B cell (primary cell): ENCODE data around the gene NAALADL1. TPM values are rescaled to one million over a fixed set of nuclear protein-coding genes. Genes with fewer than 3 reads are reported as not detected.

ENCODE experiments used
- ATAC-seq: fragments of 200-7000 bp; cut with Tn5 transposase; one replicate; pipeline ENCODE4 v1.10.0; 2021; ENCODE audit warnings: low read depth, mild to moderate bottlenecking, moderate number of reproducible peaks, moderate library complexity
- CTCF ChIA-PET: fragments of 350-600 bp; sonication (Branson Sonifier 250); formaldehyde crosslinking; loops from one replicate; lab custom pipeline; 2021; ENCODE audit warnings: antibody characterized with exemption, inconsistent platforms; lab: Charles Lee
- POLR2A ChIA-PET: fragments of 350-600 bp; sonication (Branson Sonifier 250); formaldehyde crosslinking; loops from one replicate; lab custom pipeline; 2021; ENCODE audit warnings: antibody characterized with exemption; lab: Charles Lee
- DNase-seq: peaks from one replicate; pipeline ENCODE4 v3.0.0; 2013
- H2AFZ ChIP-seq: 2 replicates; pipeline ENCODE4 v1.6.1; 2012; ENCODE audit warnings: mild to moderate bottlenecking, low read depth, low read length; ENCODE audit not compliant: insufficient read depth, poor library complexity, severe bottlenecking
- H3K27ac ChIP-seq, 2 donors: 1 replicate in 1 of 2; 2 replicates in 1 of 2; pipeline ENCODE4 v1.5.1; 2012 to 2013; ENCODE audit warnings: low read length in 2 of 2, mild to moderate bottlenecking in 2 of 2, moderate library complexity in 1 of 2
- H3K27me3 ChIP-seq, 4 experiments: fragments of 200-600 bp in 1 of 4; sonication (generic) in 1 of 4; replicated peaks in 1 of 4; 1 replicate in 2 of 4; 2 replicates in 2 of 4; pipeline versions ENCODE4 v1.6.1 to v1.7.0; 2013 to 2016; ENCODE audit warnings: low read length in 3 of 4, mild to moderate bottlenecking in 2 of 4, mixed read lengths in 1 of 4, moderate library complexity in 1 of 4; ENCODE audit not compliant: insufficient read depth in 4 of 4, control insufficient read depth in 3 of 4; ENCODE audit errors: control extremely low read depth in 1 of 4
- H3K36me3 ChIP-seq, 2 experiments: replicated peaks in 1 of 2; 1 replicate in 1 of 2; 2 replicates in 1 of 2; pipeline versions ENCODE4 v1.6.1 to v1.7.1; 2013; ENCODE audit warnings: low read length in 1 of 2; ENCODE audit not compliant: insufficient read depth in 2 of 2, control insufficient read depth in 1 of 2; ENCODE audit errors: control extremely low read depth in 1 of 2, extremely low read depth in 1 of 2
- H3K4me1 ChIP-seq, 2 donors: fragments of 200-600 bp in 1 of 2; sonication (generic) in 1 of 2; 1 replicate in 1 of 2; 2 replicates in 1 of 2; pipeline versions ENCODE4 v1.5.1 to v1.6.1; 2013 to 2017; ENCODE audit warnings: low read length in 2 of 2; ENCODE audit not compliant: control insufficient read depth in 2 of 2, insufficient read depth in 2 of 2
- H3K4me2 ChIP-seq: replicated peaks from 2 replicates; pipeline ENCODE3; 2012; ENCODE audit warnings: mild to moderate bottlenecking, low read depth, low read length; ENCODE audit not compliant: poor library complexity, severe bottlenecking
- H3K4me3 ChIP-seq, 5 experiments: fragments of 200-600 bp in 1 of 5; sonication (generic) in 1 of 5; 1 replicate in 3 of 5; 2 replicates in 2 of 5; pipeline versions ENCODE4 v1.5.1 to v1.7.0; 2011 to 2016; ENCODE audit warnings: low read length in 4 of 5, mild to moderate bottlenecking in 4 of 5, low read depth in 2 of 5, control low read depth in 1 of 5, moderate library complexity in 1 of 5; ENCODE audit not compliant: insufficient read depth in 1 of 5; ENCODE audit errors: control extremely low read depth in 1 of 5, extremely low read depth in 1 of 5
- H3K79me2 ChIP-seq: fragments of 200-600 bp; sonication (generic); one replicate; pipeline ENCODE4 v1.6.0; 2016; ENCODE audit warnings: low read length; ENCODE audit not compliant: control insufficient read depth, insufficient read depth
- H3K9ac ChIP-seq: fragments of 200-600 bp; sonication (generic); 2 replicates; pipeline ENCODE4 v1.6.1; 2017; ENCODE audit warnings: mild to moderate bottlenecking, low read length, moderate library complexity
- H3K9me3 ChIP-seq, 3 donors: one replicate each; pipeline versions ENCODE4 v1.6.1 to v1.7.1; 2013; ENCODE audit warnings: low read length in 2 of 3; ENCODE audit not compliant: control insufficient read depth in 2 of 3, insufficient read depth in 1 of 3; ENCODE audit errors: control extremely low read depth in 1 of 3
- H4K20me1 ChIP-seq: 2 replicates; pipeline ENCODE4 v1.6.0; 2012; ENCODE audit warnings: mild to moderate bottlenecking, low read length; ENCODE audit not compliant: insufficient read depth, control insufficient read depth, poor library complexity, severe bottlenecking
- H3K27ac Mint-ChIP-seq: one replicate; pipeline ENCODE4 v1.8.0; 2021; ENCODE audit warnings: mixed read lengths
- H3K27me3 Mint-ChIP-seq: one replicate; pipeline ENCODE4 v1.8.0; 2021; ENCODE audit warnings: mixed read lengths
- H3K4me1 Mint-ChIP-seq: one replicate; pipeline ENCODE4 v1.8.0; 2021; ENCODE audit warnings: mixed read lengths
- H3K4me3 Mint-ChIP-seq: one replicate; pipeline ENCODE4 v1.8.0; 2021; ENCODE audit warnings: mixed read lengths
- H3K9me3 Mint-ChIP-seq: one replicate; pipeline ENCODE4 v1.8.0; 2022; ENCODE audit warnings: mixed read lengths; ENCODE audit not compliant: insufficient read depth
- EZH2 ChIP-seq: IDR thresholded peaks from 2 replicates; pipeline ENCODE4 v1.6.1; 2012; ENCODE audit warnings: borderline replicate concordance, low read depth, mild to moderate bottlenecking, moderate library complexity, low read length; ENCODE audit not compliant: insufficient read depth, poor library complexity, severe bottlenecking
- WGBS: methylation state at CpG from one replicate; pipeline ENCODE4 v1.1.5; 2013; ENCODE audit warnings: missing lambda C conversion rate; ENCODE audit not compliant: insufficient coverage; 5-methylcytosine and 5-hydroxymethylcytosine counted together
- intact Hi-C: fragments of 100-400 bp; cut with micrococcal nuclease; formaldehyde crosslinking; loops from one replicate; pipeline ENCODE4 v1.10.0; 2022
- polyA plus RNA-seq: library from polyadenylated mRNA; depleted of rRNA; stranded (reverse); fragments of >200 nt; gene quantifications from 2 replicates; pipeline ENCODE4 v1.2.3, GENCODE V29; 2012
- total RNA-seq, 2 donors: library from RNA; stranded (reverse); fragments of 120-200 nt in 1 of 2; gene quantifications; 1 replicate in 1 of 2; 2 replicates in 1 of 2; pipeline versions ENCODE4 v1.2.3 to v1.2.4, GENCODE V29; 2013 to 2022
- TF ChIP-seq, protein P1 (sequence below): fragments of 200-600 bp; IDR thresholded peaks from one replicate; pipeline ENCODE4 v1.8.0; 2022; ENCODE audit warnings: antibody characterized with exemption, mild to moderate bottlenecking

NAALADL1 gene
- total and polyA plus RNA-seq, 2 donors (not counting 1 experiment from before 2014, with no cell fraction given): 23.0 to 40.2 TPM

- Mint-ChIP-seq H3K4me1 (peaks cover 21% of the 10 kb centered on the region), H3K27me3 (no peaks in the 10 kb centered on the region), H3K9me3 (no peaks in the 10 kb centered on the region), H3K4me3 (peak overlapping the region; percentile 88), H3K27ac (peak overlapping the region; percentile 84)
- ATAC-seq (peak; percentile 78), DNase-seq (peak; percentile 43)
- peaks cover 19% of the 10 kb centered on the region for H3K79me2 ChIP-seq
- no peaks in the 10 kb centered on the region for H3K9me3 ChIP-seq
- peak overlapping the region; percentile 98 for H2AFZ ChIP-seq
- CTCF ChIA-PET: interaction anchor here (0.6 to 1.7 kb wide), 2 partner anchors 10 to 34 kb away, joined by 3 to 4 read pairs; partner anchors contain the start of gene ARL2
- POLR2A ChIA-PET: interaction anchor here (0.5 to 1.4 kb wide), 7 partner anchors 10 to 513 kb away, joined by 3 to 6 read pairs (median 4); no protein-coding TSS in a partner anchor
- intact Hi-C loops: loop anchor here (10.0 kb wide), 1 partner anchor 477 kb away; the partner anchor contains the start of gene SCYL1
- H3K36me3 ChIP-seq: peaks cover 0 to 16% of the 10 kb centered on the region in 2 experiments
- peak overlapping the region in 1 of 2 donors; percentile 51 for H3K27ac ChIP-seq
- peaks cover 14 to 16% of the 10 kb centered on the region in 2 donors for H3K4me1 ChIP-seq
- peak overlapping the region in 4 of 5 experiments; percentile 49 to 63 (median 60) for H3K4me3 ChIP-seq
- no peaks in the 10 kb centered on the region for H3K27me3 ChIP-seq
- no peak for TF ChIP-seq EZH2
- TF ChIP-seq, protein P1, sequence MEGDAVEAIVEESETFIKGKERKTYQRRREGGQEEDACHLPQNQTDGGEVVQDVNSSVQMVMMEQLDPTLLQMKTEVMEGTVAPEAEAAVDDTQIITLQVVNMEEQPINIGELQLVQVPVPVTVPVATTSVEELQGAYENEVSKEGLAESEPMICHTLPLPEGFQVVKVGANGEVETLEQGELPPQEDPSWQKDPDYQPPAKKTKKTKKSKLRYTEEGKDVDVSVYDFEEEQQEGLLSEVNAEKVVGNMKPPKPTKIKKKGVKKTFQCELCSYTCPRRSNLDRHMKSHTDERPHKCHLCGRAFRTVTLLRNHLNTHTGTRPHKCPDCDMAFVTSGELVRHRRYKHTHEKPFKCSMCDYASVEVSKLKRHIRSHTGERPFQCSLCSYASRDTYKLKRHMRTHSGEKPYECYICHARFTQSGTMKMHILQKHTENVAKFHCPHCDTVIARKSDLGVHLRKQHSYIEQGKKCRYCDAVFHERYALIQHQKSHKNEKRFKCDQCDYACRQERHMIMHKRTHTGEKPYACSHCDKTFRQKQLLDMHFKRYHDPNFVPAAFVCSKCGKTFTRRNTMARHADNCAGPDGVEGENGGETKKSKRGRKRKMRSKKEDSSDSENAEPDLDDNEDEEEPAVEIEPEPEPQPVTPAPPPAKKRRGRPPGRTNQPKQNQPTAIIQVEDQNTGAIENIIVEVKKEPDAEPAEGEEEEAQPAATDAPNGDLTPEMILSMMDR: no peak
- WGBS: 26% methylated on average over 31 of the region's 56 CpGs
- H3K4me2 ChIP-seq: peak overlapping the region; percentile 87
- no peaks in the 10 kb centered on the region for H4K20me1 ChIP-seq
- peak overlapping the region; percentile 68 for H3K9ac ChIP-seq
Observed at GRCh38 chr11:65047581-65048422, 10.6 kb downstream of the NAALADL1 start.

- no peak overlapping the region for H2AFZ ChIP-seq
- CTCF ChIA-PET: interaction anchor here (1.0 to 1.2 kb wide), 2 partner anchors 64 to 66 kb away, joined by 3 read pairs; partner anchors contain the start of gene TM7SF2
Observed at GRCh38 chr11:65045728-65046127, 12.6 kb downstream of the NAALADL1 start.

More at GRCh38 chr11:65045728-65046127, 12.6 kb downstream of the NAALADL1 start:
- Histone ChIP-seq H3K27ac (no peak overlapping the region), H3K4me3 (no peak overlapping the region), H3K79me2 (peaks cover 19% of the 10 kb centered on the region), H3K9ac (no peak overlapping the region), H3K4me1 (peaks cover 19 to 23% of the 10 kb centered on the region in 2 donors), H4K20me1 (no peaks in the 10 kb centered on the region), H3K4me2 (no peak overlapping the region), H3K27me3 (no peaks in the 10 kb centered on the region), H3K9me3 (no peaks in the 10 kb centered on the region), H3K36me3 (peaks cover 0 to 16% of the 10 kb centered on the region in 2 experiments)
- Mint-ChIP-seq H3K9me3 (no peaks in the 10 kb centered on the region), H3K27ac (no peak overlapping the region), H3K27me3 (no peaks in the 10 kb centered on the region), H3K4me1 (peaks cover 29% of the 10 kb centered on the region), H3K4me3 (no peak overlapping the region)
- no peak for TF ChIP-seq EZH2
- TF ChIP-seq, protein P1: no peak
- intact Hi-C loops: loop anchor here (10.0 kb wide), 1 partner anchor 479 kb away; the partner anchor contains the start of gene SCYL1
- no peak for DNase-seq
- POLR2A ChIA-PET: no interaction called here
- no peak for ATAC-seq
- 92% methylated on average over 7 of the region's 7 CpGs for WGBS
